SH-SY5Y (cell line): ENCODE results near the gene TXNDC2.

Source experiments
- GATA2 ChIP-seq: IDR thresholded peaks from 2 replicates; pipeline ENCODE4 v1.6.1; 2011; ENCODE audit warnings: mild to moderate bottlenecking, low read depth, low read length
- GATA3 ChIP-seq: IDR thresholded peaks from 2 replicates; pipeline ENCODE4 v1.6.1; 2011; ENCODE audit warnings: low read depth, mild to moderate bottlenecking, low read length, moderate library complexity

TXNDC2 gene

DNA sequence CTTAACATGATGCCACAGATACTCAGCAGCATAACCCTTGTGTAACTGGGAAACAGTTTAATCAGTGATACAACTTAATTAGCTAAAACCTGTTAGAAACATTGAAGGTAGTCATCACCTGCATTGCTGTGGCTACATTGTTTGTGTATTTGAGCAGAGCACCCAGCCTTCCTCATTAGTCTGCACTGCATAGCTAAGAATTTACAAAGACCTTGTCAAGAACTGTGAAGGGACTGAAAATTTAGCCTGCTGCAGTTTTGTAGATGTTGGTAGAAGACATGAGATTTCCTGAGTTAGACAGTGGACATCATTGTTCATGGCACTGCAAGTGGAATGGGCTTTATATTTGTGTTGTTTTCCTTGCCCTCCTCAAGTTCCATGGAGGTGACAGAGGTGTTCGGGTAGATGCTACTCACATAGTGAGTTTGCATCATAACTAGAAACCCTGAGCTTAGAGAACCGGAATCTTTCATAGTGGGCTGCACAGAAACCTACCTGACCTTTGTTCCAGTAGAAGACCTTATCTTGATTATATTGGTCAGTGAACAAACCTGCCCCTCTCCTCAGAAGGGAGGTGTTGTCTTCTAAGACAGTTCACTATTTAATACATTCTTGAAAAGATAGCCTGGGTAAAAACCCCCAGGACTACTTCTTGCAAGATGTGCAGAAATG, 40.6 kb downstream of the TXNDC2 start:
- TF ChIP-seq GATA3 (no peak), GATA2 (no peak)

DNA sequence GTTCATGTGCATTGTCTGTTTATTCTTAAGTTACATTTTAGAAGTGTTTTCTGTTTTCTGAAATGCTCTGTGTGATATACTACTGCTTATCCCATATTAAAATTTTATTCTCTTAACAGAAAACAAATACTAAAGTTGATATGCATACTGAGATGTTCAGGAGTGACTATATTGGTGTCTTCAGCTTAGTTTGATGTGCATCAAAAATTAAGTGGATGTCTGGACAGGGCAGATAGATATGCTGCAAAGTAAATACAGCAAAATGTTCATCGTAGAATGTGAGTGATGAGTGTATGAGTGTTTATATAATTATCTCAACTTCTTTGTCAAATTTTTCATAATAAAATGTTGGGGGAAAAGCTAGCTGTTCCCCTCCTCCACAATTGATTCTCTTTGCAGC, 41.2 kb downstream of the TXNDC2 start:
- no peak for TF ChIP-seq GATA3
- no peak for TF ChIP-seq GATA2

DNA sequence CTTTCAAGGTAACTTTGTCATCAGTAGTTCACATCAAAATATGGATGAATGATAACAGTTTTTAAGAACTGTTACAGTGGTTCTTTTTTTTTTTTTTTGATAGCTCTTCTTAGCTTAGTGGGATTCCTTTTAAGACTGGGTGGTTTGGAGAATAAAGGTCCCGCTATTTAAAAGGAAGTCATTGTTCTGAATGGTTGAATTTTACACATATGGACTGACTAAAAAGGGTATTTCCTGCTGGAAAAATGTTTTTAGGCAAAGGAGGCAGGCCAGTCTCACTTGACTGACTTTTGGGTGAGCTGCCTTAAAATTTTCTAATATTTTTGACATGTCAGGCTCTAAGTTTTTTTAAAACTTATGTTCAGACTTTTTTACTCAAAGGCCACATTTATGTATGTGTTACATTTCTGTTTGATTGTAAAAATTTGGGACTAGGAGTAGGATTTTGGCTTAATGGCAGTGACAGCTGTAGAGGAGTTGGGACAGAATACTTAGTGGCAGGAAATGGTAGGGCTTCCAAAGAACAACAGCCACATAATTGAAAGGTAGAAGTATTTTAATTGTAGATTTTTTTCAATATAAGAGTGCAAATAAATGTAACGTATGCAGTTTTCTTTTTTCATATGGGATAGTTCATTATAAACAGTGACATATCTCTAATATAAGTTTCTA, 41.8 kb downstream of the TXNDC2 start:
- TF ChIP-seq GATA3 = no peak
- TF ChIP-seq GATA2 = no peak

DNA sequence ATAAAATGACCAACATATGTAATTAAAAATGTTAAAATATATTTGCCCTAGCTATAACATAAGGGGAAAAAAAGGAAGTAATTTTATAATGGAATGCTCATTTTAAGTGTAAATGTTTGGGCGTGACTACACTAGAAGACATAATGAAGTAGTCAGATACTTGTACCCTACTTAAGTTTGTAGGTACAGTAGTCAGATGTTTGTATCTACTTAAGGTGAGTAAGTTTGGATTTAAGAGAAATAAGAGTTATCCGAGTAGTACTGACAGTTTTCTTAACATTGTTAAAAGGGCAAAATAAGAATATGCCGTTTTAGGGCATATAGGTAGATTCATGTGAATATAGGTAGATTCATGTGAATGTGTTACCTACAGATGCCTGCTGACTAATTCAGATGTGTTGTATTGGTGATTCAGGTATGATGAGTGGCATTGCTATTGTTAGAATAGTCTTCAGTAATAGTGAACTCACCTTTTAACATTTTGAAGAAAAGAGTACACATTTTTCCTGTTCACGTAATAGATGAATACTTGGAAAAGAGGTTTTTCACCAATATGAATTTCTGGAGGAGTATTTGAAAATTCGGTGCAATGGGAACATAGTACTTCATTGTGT, 43.0 kb downstream of the TXNDC2 start:
- no peak for TF ChIP-seq GATA2
- no peak for TF ChIP-seq GATA3

DNA sequence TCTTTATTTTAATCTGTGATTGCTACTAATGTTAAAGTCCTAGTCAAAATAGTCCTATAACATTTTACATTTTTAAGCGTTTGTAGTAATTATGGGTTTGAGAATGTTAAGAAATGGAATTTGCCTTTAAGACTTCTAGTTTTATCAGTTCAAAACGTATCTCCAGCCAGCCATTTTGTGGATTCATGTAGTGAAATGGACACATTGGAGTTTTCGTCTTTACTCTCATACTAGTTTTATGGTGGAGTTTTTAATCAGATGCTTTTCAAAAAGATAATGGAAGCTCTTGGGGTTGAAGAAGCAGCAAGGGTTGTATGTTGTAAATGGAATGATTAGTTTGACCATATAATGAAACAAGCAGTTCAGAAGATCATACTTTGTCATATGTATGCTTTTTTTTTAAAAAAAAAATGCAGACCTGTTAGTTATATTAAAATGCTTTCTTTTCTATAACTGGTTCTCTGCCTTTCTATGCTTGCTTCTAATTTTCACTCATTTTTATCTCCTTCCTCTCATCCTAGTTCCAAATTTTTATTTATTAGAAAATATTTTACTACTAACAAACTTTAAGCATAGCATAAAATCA, 44.6 kb downstream of the TXNDC2 start:
- TF ChIP-seq GATA3 (no peak), GATA2 (no peak)

DNA sequence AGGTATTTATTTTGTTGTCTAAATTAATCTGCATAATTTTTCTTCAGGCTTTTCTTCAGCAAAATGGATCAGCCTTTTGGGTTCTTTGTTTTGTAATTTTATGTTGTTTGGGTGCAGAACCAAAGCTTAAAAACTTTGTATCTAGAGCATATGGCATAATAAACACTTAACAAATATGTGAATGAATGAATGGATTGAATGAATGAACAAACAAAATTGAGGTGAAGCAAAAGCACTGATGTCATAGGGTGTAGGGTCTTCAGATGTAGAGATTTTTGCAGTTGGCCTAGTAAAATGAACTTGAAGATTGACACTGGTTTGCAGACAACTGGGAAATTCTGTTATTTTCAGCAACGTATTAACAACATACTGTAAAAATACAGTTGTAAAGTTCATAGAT, 45.4 kb downstream of the TXNDC2 start:
- no peak for TF ChIP-seq GATA2
- TF ChIP-seq GATA3 = no peak

DNA sequence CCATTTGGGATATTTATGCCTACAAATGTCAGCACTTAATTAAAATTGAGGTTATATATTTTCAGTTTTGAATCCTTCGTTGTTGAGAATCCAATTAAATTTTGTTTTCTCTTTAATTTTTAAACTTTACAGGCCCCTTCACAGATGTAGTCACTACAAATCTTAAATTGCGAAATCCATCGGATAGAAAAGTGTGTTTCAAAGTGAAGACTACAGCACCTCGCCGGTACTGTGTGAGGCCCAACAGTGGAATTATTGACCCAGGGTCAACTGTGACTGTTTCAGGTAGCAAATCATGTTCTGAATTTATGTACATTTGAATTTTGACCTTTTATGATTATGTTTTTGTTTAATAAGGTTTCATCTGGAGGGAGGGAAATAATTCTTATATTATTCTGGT, 45.9 kb downstream of the TXNDC2 start:
- TF ChIP-seq GATA3 (no peak), GATA2 (no peak)

DNA sequence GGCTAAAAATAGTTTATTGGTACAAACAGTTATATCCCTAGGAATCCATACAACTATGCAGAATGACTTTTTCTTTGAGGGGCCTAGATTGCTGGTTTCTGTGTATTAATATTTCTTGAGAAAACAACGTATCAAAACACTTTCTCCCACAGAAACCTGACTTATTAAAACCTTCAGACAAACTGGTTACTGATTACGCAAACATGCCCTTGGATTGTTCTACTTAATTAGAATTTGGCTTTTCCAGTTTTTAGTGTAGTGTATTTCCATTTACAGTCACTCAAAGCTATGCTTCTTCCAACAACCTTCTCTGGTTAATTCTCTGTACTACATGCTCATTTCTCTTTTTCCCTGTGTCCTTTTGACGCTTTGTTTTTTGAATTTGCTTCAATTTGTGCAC, 48.1 kb downstream of the TXNDC2 start:
- TF ChIP-seq GATA2 (no peak), GATA3 (no peak)

DNA sequence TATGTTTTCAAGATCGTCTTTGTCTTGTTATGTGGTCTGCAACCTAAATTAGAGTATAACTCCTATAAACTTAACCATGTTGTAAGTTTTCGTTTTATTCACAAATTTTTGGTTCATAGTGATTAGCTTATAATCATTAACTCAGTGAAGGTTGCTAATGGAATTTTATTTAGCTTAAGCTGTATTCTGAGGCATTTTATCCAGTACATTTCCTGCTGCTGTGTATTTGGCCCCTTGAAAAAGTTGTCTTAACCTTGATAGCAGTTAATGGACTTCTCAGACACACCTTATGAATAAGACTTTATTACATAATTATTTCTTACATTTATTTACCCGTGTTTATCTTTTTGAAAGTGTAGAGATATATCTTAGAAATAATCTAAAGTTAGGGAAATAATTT, 48.5 kb downstream of the TXNDC2 start:
- TF ChIP-seq GATA2 = no peak
- TF ChIP-seq GATA3 = no peak
